H1 (cell line): ENCODE measurements around the gene PALD1. TPM values are rescaled to one million over a fixed set of nuclear protein-coding genes. Genes with fewer than 3 reads are reported as not detected.

Experiments used
- CTCF ChIA-PET: fragments of 300-600 bp; sonication (Branson Sonifier 250); formaldehyde crosslinking; loops from one replicate; lab custom pipeline; 2021; ENCODE audit not compliant: partially characterized antibody; lab: Charles Lee
- POLR2A ChIA-PET: fragments of 300-600 bp; sonication (Branson Sonifier 250); formaldehyde crosslinking; loops from one replicate; lab custom pipeline; 2021; ENCODE audit warnings: inconsistent platforms; ENCODE audit not compliant: partially characterized antibody; lab: Charles Lee
- DNase-seq, 2 experiments: peaks; one replicate each; pipeline versions ENCODE4 v3.0.0 to v3.0.0-alpha.2; 2010 to 2022; ENCODE audit warnings: low spot score in 2 of 2, low read depth in 1 of 2, mixed read lengths in 1 of 2
- FAIRE-seq: peaks from 2 replicates; lab custom pipeline; 2011; peaks lifted over from hg19 to GRCh38; lab: Jason Lieb, UNC
- H2AFZ ChIP-seq: 2 replicates; pipeline ENCODE4 v1.8.1; 2012; ENCODE audit warnings: low read length, inconsistent platforms
- H2AK5ac ChIP-seq: 2 replicates; pipeline ENCODE4 v1.6.1; 2013; ENCODE audit warnings: low read depth, low read length
- H2BK120ac ChIP-seq: replicated peaks from 2 replicates; pipeline ENCODE3; 2013; ENCODE audit warnings: low read depth, low read length, inconsistent platforms
- H2BK12ac ChIP-seq: 2 replicates; pipeline ENCODE4 v1.6.1; 2013; ENCODE audit warnings: low read depth, low read length
- H2BK15ac ChIP-seq: 2 replicates; pipeline ENCODE4 v1.6.1; 2013; ENCODE audit warnings: low read length
- H2BK20ac ChIP-seq: 2 replicates; pipeline ENCODE4 v1.6.1; 2013; ENCODE audit warnings: low read length
- H2BK5ac ChIP-seq: 2 replicates; pipeline ENCODE4 v1.6.1; 2013; ENCODE audit warnings: low read depth, low read length
- H3K14ac ChIP-seq: 2 replicates; pipeline ENCODE4 v1.6.1; 2013; ENCODE audit warnings: inconsistent platforms; ENCODE audit not compliant: insufficient read length
- H3K18ac ChIP-seq: 2 replicates; pipeline ENCODE4 v1.6.1; 2013; ENCODE audit warnings: low read length; ENCODE audit errors: extremely low read depth
- H3K23ac ChIP-seq: 2 replicates; pipeline ENCODE4 v1.6.1; 2013; ENCODE audit warnings: inconsistent platforms; ENCODE audit not compliant: insufficient read length
- H3K23me2 ChIP-seq: 2 replicates; pipeline ENCODE4 v1.6.1; 2013; ENCODE audit warnings: low read depth, low read length
- H3K27ac ChIP-seq: 2 replicates; pipeline ENCODE4 v1.6.1; 2011; ENCODE audit warnings: low read depth, low read length, inconsistent platforms
- H3K27me3 ChIP-seq, 4 experiments: replicated peaks in 1 of 4; 1 replicate in 1 of 4; 2 replicates in 3 of 4; pipeline versions ENCODE4 v1.6.1 to v1.8.1; 2011 to 2013; ENCODE audit warnings: low read length in 3 of 4, mild to moderate bottlenecking in 3 of 4, inconsistent platforms in 2 of 4, mixed read lengths in 2 of 4, moderate library complexity in 1 of 4; ENCODE audit not compliant: control insufficient read depth in 3 of 4, insufficient read depth in 3 of 4; ENCODE audit errors: extremely low read depth in 1 of 4
- H3K36me3 ChIP-seq, 4 experiments: 2 replicates each; pipeline versions ENCODE4 v1.6.1 to v1.8.1; 2011 to 2013; ENCODE audit warnings: mild to moderate bottlenecking in 4 of 4, low read length in 3 of 4, moderate library complexity in 2 of 4, control low read depth in 1 of 4, inconsistent platforms in 1 of 4; ENCODE audit not compliant: insufficient read depth in 4 of 4, control insufficient read depth in 2 of 4
- H3K4ac ChIP-seq: replicated peaks from 2 replicates; pipeline ENCODE3; 2013; ENCODE audit warnings: low read length, low read depth, mixed read lengths, inconsistent platforms; ENCODE audit not compliant: insufficient read length
- H3K4me1 ChIP-seq, 4 experiments: replicated peaks in 1 of 4; 1 replicate in 1 of 4; 2 replicates in 3 of 4; pipeline versions ENCODE4 v1.6.1 to v1.8.1; 2011 to 2013; ENCODE audit warnings: low read length in 3 of 4, inconsistent platforms in 2 of 4, mixed read lengths in 1 of 4; ENCODE audit not compliant: insufficient read depth in 4 of 4, control insufficient read depth in 3 of 4
- H3K4me2 ChIP-seq, 2 experiments: 2 replicates each; pipeline versions ENCODE4 v1.6.1 to v1.8.1; 2011 to 2013; ENCODE audit warnings: low read depth in 2 of 2, low read length in 2 of 2, control low read depth in 1 of 2, inconsistent platforms in 1 of 2, mild to moderate bottlenecking in 1 of 2; ENCODE audit not compliant: insufficient read depth in 1 of 2
- H3K4me3 ChIP-seq, 4 experiments: fragments of 200-600, 300-600 bp in 1 of 4; sonication (generic), shearing (Covaris generic), sonication (Bioruptor Twin) in 1 of 4; 2 replicates each; pipeline versions ENCODE4 v1.5.1 to v1.8.1; 2011 to 2016; ENCODE audit warnings: low read length in 4 of 4, low read depth in 3 of 4, control low read depth in 2 of 4, inconsistent platforms in 2 of 4, mild to moderate bottlenecking in 2 of 4, mixed read lengths in 1 of 4, moderate library complexity in 1 of 4; ENCODE audit not compliant: insufficient read depth in 2 of 4; ENCODE audit errors: extremely low read depth in 1 of 4
- H3K56ac ChIP-seq: replicated peaks from 2 replicates; pipeline ENCODE3; 2013; ENCODE audit warnings: low read depth, mild to moderate bottlenecking, mixed read lengths, low read length, inconsistent platforms; ENCODE audit not compliant: insufficient read length
- H3K79me1 ChIP-seq: 2 replicates; pipeline ENCODE4 v1.6.1; 2013; ENCODE audit warnings: low read depth, low read length, control low read depth
- H3K79me2 ChIP-seq, 2 experiments: 2 replicates each; pipeline versions ENCODE4 v1.6.1 to v1.8.1; 2012 to 2013; ENCODE audit warnings: low read length in 2 of 2, mild to moderate bottlenecking in 2 of 2, inconsistent platforms in 1 of 2; ENCODE audit not compliant: insufficient read depth in 2 of 2, control insufficient read depth in 1 of 2
- H3K9ac ChIP-seq, 4 experiments: replicated peaks in 1 of 4; 1 replicate in 1 of 4; 2 replicates in 3 of 4; pipeline versions ENCODE4 v1.6.1 to v1.8.1; 2011 to 2013; ENCODE audit warnings: low read depth in 3 of 4, low read length in 3 of 4, control low read depth in 2 of 4, mild to moderate bottlenecking in 2 of 4, moderate library complexity in 2 of 4, inconsistent platforms in 1 of 4; ENCODE audit errors: extremely low read depth in 1 of 4
- H3K9me3 ChIP-seq, 2 experiments: 2 replicates each; pipeline versions ENCODE4 v1.6.1 to v1.8.1; 2012 to 2013; ENCODE audit warnings: mild to moderate bottlenecking in 2 of 2, moderate library complexity in 2 of 2, control low read depth in 1 of 2, inconsistent platforms in 1 of 2, low read depth in 1 of 2, low read length in 1 of 2, mixed read lengths in 1 of 2; ENCODE audit not compliant: insufficient read depth in 2 of 2
- H4K20me1 ChIP-seq, 2 experiments: replicated peaks in 1 of 2; 2 replicates each; pipeline versions ENCODE3 to v1.8.1; 2011 to 2013; ENCODE audit warnings: inconsistent platforms in 2 of 2, low read length in 2 of 2, mild to moderate bottlenecking in 1 of 2; ENCODE audit not compliant: insufficient read depth in 2 of 2, control insufficient read depth in 1 of 2
- H4K5ac ChIP-seq: 2 replicates; pipeline ENCODE4 v1.6.1; 2013; ENCODE audit warnings: low read length, low read depth, mixed read lengths, inconsistent platforms; ENCODE audit not compliant: insufficient read length
- H4K8ac ChIP-seq: 2 replicates; pipeline ENCODE4 v1.8.0; 2013; ENCODE audit warnings: mild to moderate bottlenecking, moderate library complexity, low read length, inconsistent platforms; ENCODE audit not compliant: insufficient read depth; ENCODE audit errors: extremely low read depth
- H4K91ac ChIP-seq: replicated peaks from 2 replicates; pipeline ENCODE3; 2013; ENCODE audit warnings: low read length, mixed read lengths, inconsistent platforms; ENCODE audit not compliant: insufficient read length
- CBX8 ChIP-seq: fragments of 300-800, 300-1000 bp; sonication (generic); IDR thresholded peaks from 2 replicates; pipeline ENCODE4 v1.7.1; 2016; ENCODE audit warnings: low read depth, low read length, borderline replicate concordance
- CHD1 ChIP-seq: IDR thresholded peaks from 2 replicates; pipeline ENCODE4 v1.6.1; 2012; ENCODE audit warnings: low read depth, low read length, improper control_type of control experiment
- CTBP2 ChIP-seq: IDR thresholded peaks from 2 replicates; pipeline ENCODE4 v1.7.0; 2011; ENCODE audit warnings: borderline replicate concordance, mild to moderate bottlenecking, moderate library complexity, mixed read lengths, low read length; ENCODE audit not compliant: insufficient read depth, insufficient read length
- EZH2 ChIP-seq: fragments of 200-600 bp; sonication (generic); IDR thresholded peaks from 2 replicates; pipeline ENCODE4 v1.7.1; 2012; ENCODE audit warnings: low read depth, mild to moderate bottlenecking, moderate library complexity, low read length, inconsistent platforms; ENCODE audit not compliant: severe bottlenecking
- TBP ChIP-seq: IDR thresholded peaks from 2 replicates; pipeline ENCODE4 v1.6.1; 2011; ENCODE audit warnings: low read depth, low read length, improper control_type of control experiment
- TEAD4 ChIP-seq: IDR thresholded peaks from 2 replicates; pipeline ENCODE4 v1.6.1; 2012; ENCODE audit warnings: low read depth, low read length, inconsistent platforms, mixed read lengths
- WGBS, 2 experiments: shearing (Covaris generic) in 1 of 2; methylation state at CpG; one replicate each; pipeline versions ENCODE4 v1.1.6 to v1.1.7; 2013 to 2015; ENCODE audit warnings: low lambda C conversion rate in 2 of 2, mixed read lengths in 2 of 2, inconsistent platforms in 1 of 2, low coverage in 1 of 2, missing lambda C conversion rate in 1 of 2; ENCODE audit not compliant: insufficient replicate concordance in 2 of 2, insufficient coverage in 1 of 2, insufficient read length in 1 of 2; ENCODE audit errors: extremely low coverage in 1 of 2, missing lambda C conversion rate in 1 of 2; 5-methylcytosine and 5-hydroxymethylcytosine counted together
- polyA plus RNA-seq, 7 experiments: library from polyadenylated mRNA; depleted of rRNA in 3 of 7; stranded (reverse) in 5 of 7; unstranded in 2 of 7; fragments of >200 nt in 5 of 7; fragments of 200-250 nt in 2 of 7; gene quantifications; 1 replicate in 5 of 7; 2 replicates in 1 of 7; 4 replicates in 1 of 7; pipeline versions ENCODE4 v1.2.1 to v1.2.3, GENCODE V29; 2011 to 2013; ENCODE audit warnings: missing spikeins in 2 of 7, mixed read lengths in 2 of 7
- total RNA-seq: library from RNA; stranded (reverse); fragmentation: NEBNext Ultra II Directional; extraction: Animal tissue kit (Norgen Biotek cat#: 25700); gene quantifications from 2 replicates; pipeline ENCODE4 v1.2.1, GENCODE V29; 2021

PALD1 gene
- total and polyA plus RNA-seq, 2 of the 8 experiments (the other 6 are each of a cell fraction or from before 2014, with no cell fraction given), result 13.3 to 32.8 TPM

- H3K27ac ChIP-seq, result no peak overlapping the region
- no peak overlapping the region for H3K14ac ChIP-seq
- peaks cover 4% of the 10 kb centered on the region for H3K79me1 ChIP-seq
- no peak overlapping the region for H4K8ac ChIP-seq
- H2BK20ac ChIP-seq, result no peak overlapping the region
- H4K20me1 ChIP-seq, result peaks cover 0 to 7% of the 10 kb centered on the region in 2 experiments
- H3K79me2 ChIP-seq, result peaks cover 0 to 25% of the 10 kb centered on the region in 2 experiments; a peak in 3 of 4 replicates
- H2BK15ac ChIP-seq, result 0 out of 2 replicates have a peak overlapping the region, but pooled peaks have one; percentile 40
- TF ChIP-seq TBP (no peak), TEAD4 (no peak), CHD1 (no peak), EZH2 (no peak), CBX8 (no peak), CTBP2 (no peak)
- 80% methylated on average over 9 of the region's 9 CpGs; no CpG with 5 or more reads in 1 of the 2 experiments for WGBS, 2 experiments
- peaks cover 0 to 2% (median 0%) of the 10 kb centered on the region in 4 experiments; a peak in 1 of 8 replicates for H3K36me3 ChIP-seq
- no peak overlapping the region for H3K23ac ChIP-seq
- no peaks in the 10 kb centered on the region for H3K9me3 ChIP-seq
- no peak overlapping the region for H2BK120ac ChIP-seq
- H3K18ac ChIP-seq, result no peak overlapping the region; the same call in 1 of the 2 replicates
- H3K9ac ChIP-seq, result no peak overlapping the region
- no peak overlapping the region for H2AK5ac ChIP-seq
- no peak overlapping the region for H2AFZ ChIP-seq
- DNase-seq (no peak), FAIRE-seq (no peak)
- peaks cover 17% of the 10 kb centered on the region; the same call in 1 of the 2 replicates for H3K23me2 ChIP-seq
- no peak overlapping the region; a peak in 2 of 4 replicates for H3K4me2 ChIP-seq
- ChIA-PET CTCF (interaction anchor here (0.7 to 43.0 kb wide), 8 partner anchors 9 to 216 kb away, joined by 4 to 908 read pairs (median 8); no protein-coding TSS in a partner anchor), POLR2A (no interaction called here)
- H3K4me1 ChIP-seq, result peaks cover 9 to 22% (median 18%) of the 10 kb centered on the region in 4 experiments
- peaks cover 0 to 6% (median 2%) of the 10 kb centered on the region in 4 experiments; a peak in 3 of 7 replicates for H3K27me3 ChIP-seq
- H3K4me3 ChIP-seq, result no peak overlapping the region
- peak overlapping the region; percentile 55; the same call in 1 of the 2 replicates for H2BK12ac ChIP-seq
- no peak overlapping the region for H4K91ac ChIP-seq
- no peak overlapping the region for H2BK5ac ChIP-seq
- no peak overlapping the region for H3K4ac ChIP-seq
- no peak overlapping the region for H4K5ac ChIP-seq
- no peak overlapping the region for H3K56ac ChIP-seq
Measured at GRCh38 chr10:70481105-70481504, 2.5 kb downstream of the PALD1 start.
